Liver (tissue), 9 donors: ENCODE results near the gene VAMP4. TPM values are rescaled to one million over a fixed set of nuclear protein-coding genes. Genes with fewer than 3 reads are reported as not detected.

ENCODE experiments used
- DNase-seq: peaks from one replicate; pipeline ENCODE4 v3.0.0-alpha.2; 2017; ENCODE audit warnings: low spot score
- H3K27ac ChIP-seq, 2 donors: one replicate each; pipeline ENCODE4 v1.7.0; 2013; ENCODE audit warnings: inconsistent platforms in 2 of 2, low read length in 2 of 2, control low read depth in 1 of 2, low read depth in 1 of 2, mild to moderate bottlenecking in 1 of 2
- H3K27me3 ChIP-seq, 4 donors: one replicate each; pipeline versions ENCODE4 v1.6.1 to v1.7.0; 2013; ENCODE audit warnings: low read length in 3 of 4, inconsistent platforms in 1 of 4, mild to moderate bottlenecking in 1 of 4, moderate library complexity in 1 of 4; ENCODE audit not compliant: control insufficient read depth in 4 of 4, insufficient read depth in 4 of 4
- H3K36me3 ChIP-seq, 4 donors: one replicate each; pipeline versions ENCODE4 v1.6.1 to v1.7.0; 2013; ENCODE audit warnings: low read length in 3 of 4, mild to moderate bottlenecking in 3 of 4, low read depth in 1 of 4, moderate library complexity in 1 of 4; ENCODE audit not compliant: control insufficient read depth in 4 of 4, insufficient read depth in 3 of 4
- H3K4me1 ChIP-seq, 4 donors: one replicate each; pipeline versions ENCODE4 v1.6.1 to v1.7.0; 2013; ENCODE audit warnings: low read length in 3 of 4, mild to moderate bottlenecking in 3 of 4, moderate library complexity in 1 of 4; ENCODE audit not compliant: control insufficient read depth in 4 of 4, insufficient read depth in 4 of 4
- H3K4me3 ChIP-seq, 3 donors: one replicate each; pipeline versions ENCODE4 v1.6.1 to v1.7.0; 2013; ENCODE audit warnings: low read length in 3 of 3, control low read depth in 1 of 3, low read depth in 1 of 3, mild to moderate bottlenecking in 1 of 3
- H3K9ac ChIP-seq, 2 donors: one replicate each; pipeline ENCODE4 v1.7.0; 2013; ENCODE audit warnings: low read length in 2 of 2, mild to moderate bottlenecking in 2 of 2, moderate library complexity in 2 of 2, control low read depth in 1 of 2, low read depth in 1 of 2
- H3K9me3 ChIP-seq, 4 donors: one replicate each; pipeline versions ENCODE4 v1.6.1 to v1.7.0; 2013; ENCODE audit warnings: low read length in 3 of 4; ENCODE audit not compliant: control insufficient read depth in 4 of 4
- ATF3 ChIP-seq: IDR thresholded peaks from 2 replicates; pipeline ENCODE4 v1.6.1; 2016; ENCODE audit warnings: antibody characterized with exemption
- CTCF ChIP-seq: fragments of 150-350 bp; IDR thresholded peaks from 2 replicates; pipeline ENCODE4 v1.5.1; 2017; ENCODE audit warnings: improper control_type of control experiment, low read depth, low read length; ENCODE audit not compliant: missing input control
- FOXA1 ChIP-seq: IDR thresholded peaks from 2 replicates; pipeline ENCODE4 v1.6.1; 2016; ENCODE audit warnings: antibody characterized with exemption
- FOXA2 ChIP-seq: IDR thresholded peaks from 2 replicates; pipeline ENCODE4 v1.6.1; 2016; ENCODE audit warnings: antibody characterized with exemption
- HNF4A ChIP-seq, 2 donors: conservative IDR thresholded peaks; 2 replicates each; pipeline ENCODE4 v1.6.1; 2016; ENCODE audit warnings: antibody characterized with exemption in 2 of 2, mild to moderate bottlenecking in 2 of 2
- HNF4G ChIP-seq: IDR thresholded peaks from 2 replicates; pipeline ENCODE4 v1.6.1; 2016; ENCODE audit warnings: antibody characterized with exemption
- JUND ChIP-seq, 2 donors: IDR thresholded peaks; 2 replicates each; pipeline ENCODE4 v1.6.1; 2016; ENCODE audit warnings: antibody characterized with exemption in 2 of 2
- NR2F2 ChIP-seq: IDR thresholded peaks from 2 replicates; pipeline ENCODE4 v1.6.1; 2016; ENCODE audit warnings: antibody characterized with exemption
- RAD21 ChIP-seq, 2 donors: IDR thresholded peaks; 2 replicates each; pipeline ENCODE4 v1.6.1; 2016; ENCODE audit warnings: antibody characterized with exemption in 2 of 2, mild to moderate bottlenecking in 2 of 2
- REST ChIP-seq: IDR thresholded peaks from 2 replicates; pipeline ENCODE4 v1.6.1; 2016; ENCODE audit warnings: antibody characterized with exemption, mild to moderate bottlenecking
- RXRA ChIP-seq, 2 donors: IDR thresholded peaks; 2 replicates each; pipeline ENCODE4 v1.6.1; 2017 to 2018; ENCODE audit warnings: antibody characterized with exemption in 2 of 2, mild to moderate bottlenecking in 1 of 2
- SP1 ChIP-seq: IDR thresholded peaks from 2 replicates; pipeline ENCODE4 v1.6.1; 2018; ENCODE audit warnings: antibody characterized with exemption, mild to moderate bottlenecking
- TAF1 ChIP-seq: conservative IDR thresholded peaks from 2 replicates; pipeline ENCODE4 v1.6.1; 2016; ENCODE audit warnings: antibody characterized with exemption, mild to moderate bottlenecking
- YY1 ChIP-seq: IDR thresholded peaks from 2 replicates; pipeline ENCODE4 v1.6.1; 2016; ENCODE audit warnings: antibody characterized with exemption, mild to moderate bottlenecking
- WGBS: extraction: QIAGEN DNeasy Blood & Tissue Kit; methylation state at CpG from one replicate; pipeline ENCODE4 v1.1.7; 2013; 5-methylcytosine and 5-hydroxymethylcytosine counted together
- polyA plus RNA-seq, 2 donors: library from polyadenylated mRNA; stranded (reverse) in 1 of 2; unstranded in 1 of 2; fragments of 200-250 nt in 1 of 2; fragments of >200 nt in 1 of 2; fragmentation: Nextera tagmentation in 1 of 2; extraction: Ambion mirVana in 1 of 2; gene quantifications; one replicate each; pipeline versions ENCODE4 v1.2.1 to v1.2.3, GENCODE V29; 2013 to 2015
- total RNA-seq, 2 donors: library from RNA; depleted of rRNA; stranded (reverse); fragments of >200 nt; gene quantifications; one replicate each; pipeline ENCODE4 v1.2.3, GENCODE V29; 2014
- donor health status: healthy.
- donor health status: healthy.
- donor health status: healthy.
- donor health status: healthy.
- donor health status: healthy.

VAMP4 gene
- total and polyA plus RNA-seq, 4 donors, result 4.0 to 6.1 (median 4.8) TPM

GRCh38 chr1:171758011-171758410 is 16.1 kb upstream of the VAMP4 start:
- TF ChIP-seq HNF4G (no peak), FOXA1 (no peak), REST (no peak), NR2F2 (no peak), YY1 (no peak), FOXA2 (no peak), SP1 (no peak), ATF3 (no peak), TAF1 (no peak), HNF4A (conservative IDR thresholded peaks at IDR 0.05) (no peak), RAD21 (IDR thresholded peaks at IDR 0.05) (no peak), CTCF (no peak)
- no peak for DNase-seq
- no peaks in the 10 kb centered on the region for H3K9me3 ChIP-seq

GRCh38 chr1:171756856-171757255 is 15.0 kb upstream of the VAMP4 start:
- no peaks in the 10 kb centered on the region for H3K27me3 ChIP-seq
- H3K9ac ChIP-seq, result no peak overlapping the region
- no peak for DNase-seq
- H3K27ac ChIP-seq, result no peak overlapping the region
- H3K4me3 ChIP-seq, result no peak overlapping the region
- no peaks in the 10 kb centered on the region for H3K4me1 ChIP-seq
- no peak for TF ChIP-seq FOXA1
- TF ChIP-seq JUND (IDR thresholded peaks at IDR 0.05), result no peak
- no peak for TF ChIP-seq HNF4G
- TF ChIP-seq HNF4A (conservative IDR thresholded peaks at IDR 0.05), result no peak
- no peak for TF ChIP-seq SP1
- no peak for TF ChIP-seq RAD21 (IDR thresholded peaks at IDR 0.05)
- no peaks in the 10 kb centered on the region for H3K36me3 ChIP-seq
- H3K9me3 ChIP-seq, result no peaks in the 10 kb centered on the region
- 82% methylated on average over 4 of the region's 4 CpGs for WGBS

More at GRCh38 chr1:171758011-171758410, 16.1 kb upstream of the VAMP4 start:
- no peaks in the 10 kb centered on the region for H3K4me1 ChIP-seq
- no peaks in the 10 kb centered on the region for H3K36me3 ChIP-seq
- no peak overlapping the region for H3K4me3 ChIP-seq
- no peak overlapping the region for H3K27ac ChIP-seq
- no peaks in the 10 kb centered on the region for H3K27me3 ChIP-seq
- no peak overlapping the region for H3K9ac ChIP-seq

GRCh38 chr1:171754971-171755370 is 13.1 kb upstream of the VAMP4 start:
- no peak for DNase-seq
- H3K27me3 ChIP-seq, result no peaks in the 10 kb centered on the region
- WGBS, result 98% methylated on average over 1 of the region's 1 CpG
- H3K9ac ChIP-seq, result no peak overlapping the region
- no peak overlapping the region for H3K27ac ChIP-seq
- no peaks in the 10 kb centered on the region for H3K4me1 ChIP-seq
- no peaks in the 10 kb centered on the region for H3K9me3 ChIP-seq
- TF ChIP-seq FOXA1, result no peak
- TF ChIP-seq FOXA2, result no peak
- TF ChIP-seq YY1, result no peak
- no peak for TF ChIP-seq HNF4G
- no peak for TF ChIP-seq JUND (IDR thresholded peaks at IDR 0.05)
- no peak for TF ChIP-seq SP1
- no peak for TF ChIP-seq RXRA (IDR thresholded peaks at IDR 0.05)
- TF ChIP-seq NR2F2, result no peak
- H3K4me3 ChIP-seq, result no peak overlapping the region
- no peaks in the 10 kb centered on the region for H3K36me3 ChIP-seq
